ENCODE measurements around the gene CUL3.

Gene CUL3

GRCh38 chr2:224426656-224427055, 158.5 kb downstream of the CUL3 start:
- Histone ChIP-seq H3K9me3 (ENCODE audit: control insufficient read depth, low read length) (peaks cover 4% of the 10 kb centered on the region), H3K4me3 (ENCODE audit: extremely low read depth, insufficient read depth, low read length, poor library complexity, severe bottlenecking) (no peak overlapping the region), H3K4me1 (ENCODE audit: control insufficient read depth, insufficient read depth, low read length, poor library complexity, severe bottlenecking) (no peaks in the 10 kb centered on the region), H3K36me3 (ENCODE audit: control insufficient read depth, insufficient read depth, low read length) (no peaks in the 10 kb centered on the region), H3K27ac (ENCODE audit: low read depth, low read length, severe bottlenecking) (no peak overlapping the region)
- WGBS, 2 experiments (ENCODE audit: insufficient coverage in 2 of 2) = 75% methylated on average over 1 of the region's 3 CpGs

- Histone ChIP-seq H3K4me3 (ENCODE audit: extremely low read depth, insufficient read depth, low read length, poor library complexity, severe bottlenecking) (no peak overlapping the region), H3K9me3 (ENCODE audit: control insufficient read depth, low read length) (peaks cover 4% of the 10 kb centered on the region), H3K4me1 (ENCODE audit: control insufficient read depth, insufficient read depth, low read length, poor library complexity, severe bottlenecking) (peaks cover 14% of the 10 kb centered on the region), H3K36me3 (ENCODE audit: control insufficient read depth, insufficient read depth, low read length) (no peaks in the 10 kb centered on the region), H3K27ac (ENCODE audit: low read depth, low read length, severe bottlenecking) (no peak overlapping the region)
- WGBS, 2 experiments (ENCODE audit: insufficient coverage in 2 of 2) = no CpG with 5 or more reads among the region's 2 CpGs
Measured at GRCh38 chr2:224421065-224421464, 164.1 kb downstream of the CUL3 start.
